Posterior cingulate gyrus (tissue), 11 donors: ENCODE measurements around the gene NVL.
"Not testable (repeated sequence)": the region's sequence is repeated elsewhere in the genome, so short reads cannot be mapped to it uniquely, and the experiment has no call there.

Experiments used
- DNase-seq, 10 donors: peaks; one replicate each; pipeline versions ENCODE4 v3.0.0 to v3.0.0-alpha.2; 2020 to 2021; ENCODE audit warnings: mixed read lengths in 3 of 10
- intact Hi-C: fragments of 100-400 bp; cut with DNase I; formaldehyde crosslinking; loops from one replicate; pipeline ENCODE4 v1.15.1; 2023

Gene NVL

DNA sequence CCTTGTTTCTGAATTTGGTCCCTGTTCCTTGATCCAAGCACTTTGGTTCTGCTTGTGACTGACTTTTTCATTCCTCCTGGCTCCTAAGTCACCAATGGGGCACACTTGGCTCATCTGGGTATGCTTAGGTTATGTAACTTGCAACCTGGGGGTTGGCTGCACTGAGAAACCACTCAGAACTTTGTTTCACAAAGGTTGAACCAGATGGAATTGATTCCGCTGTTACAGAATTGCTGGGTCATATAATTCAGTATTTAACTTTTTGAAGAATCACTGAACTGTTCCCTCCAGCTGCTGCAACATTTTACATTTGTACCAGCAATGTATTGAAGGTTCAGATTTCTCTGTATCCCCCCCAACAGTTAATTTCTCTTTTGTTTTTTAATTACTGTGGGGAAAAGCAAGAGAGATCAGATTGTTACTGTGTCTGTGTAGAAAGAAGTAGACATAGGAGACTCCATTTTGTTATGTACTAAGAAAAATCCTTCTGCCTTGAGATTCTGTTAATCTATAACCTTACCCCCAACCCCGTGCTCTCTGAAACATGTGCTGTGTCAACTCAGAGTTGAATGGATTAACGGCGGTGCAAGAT, 9.6 kb upstream of the NVL start:
- intact Hi-C loops, result no loop called here

DNA sequence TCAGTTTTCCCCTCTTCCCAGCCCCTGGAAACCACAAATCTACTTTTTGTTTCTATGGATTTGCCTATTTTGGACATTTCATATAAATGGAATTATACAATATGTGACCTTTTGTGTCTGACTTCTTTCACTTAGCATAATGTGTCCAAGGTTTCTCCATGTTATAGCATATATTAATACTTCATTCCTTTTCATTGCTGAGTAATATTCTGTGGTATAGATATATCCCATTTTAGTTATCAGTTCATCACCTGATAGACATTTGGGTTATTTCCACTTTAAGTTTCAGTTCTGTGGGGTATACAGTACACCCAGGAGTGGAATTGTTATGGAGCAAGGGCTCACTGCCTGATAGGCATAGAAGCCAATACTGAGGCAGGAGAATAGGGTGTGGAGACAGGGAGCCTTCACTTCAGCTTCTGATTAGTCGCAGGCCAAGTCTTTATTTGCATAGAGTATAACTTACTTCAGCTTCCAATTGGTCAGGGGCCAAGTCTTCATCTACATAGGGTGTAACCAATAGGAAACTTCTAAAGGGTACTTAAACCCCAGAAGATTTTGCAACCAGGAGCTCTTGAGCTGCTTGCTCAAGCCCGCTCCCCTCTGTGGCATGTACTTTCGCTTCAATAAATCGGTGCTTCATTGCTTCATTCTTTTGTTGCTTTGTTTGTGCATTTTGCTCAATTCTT, 8.3 kb upstream of the NVL start:
- no peak for DNase-seq
- intact Hi-C loops, result no loop called here

More for the DNA sequence above, 9.6 kb upstream of the NVL start:
- DNase-seq, result no peak

DNA sequence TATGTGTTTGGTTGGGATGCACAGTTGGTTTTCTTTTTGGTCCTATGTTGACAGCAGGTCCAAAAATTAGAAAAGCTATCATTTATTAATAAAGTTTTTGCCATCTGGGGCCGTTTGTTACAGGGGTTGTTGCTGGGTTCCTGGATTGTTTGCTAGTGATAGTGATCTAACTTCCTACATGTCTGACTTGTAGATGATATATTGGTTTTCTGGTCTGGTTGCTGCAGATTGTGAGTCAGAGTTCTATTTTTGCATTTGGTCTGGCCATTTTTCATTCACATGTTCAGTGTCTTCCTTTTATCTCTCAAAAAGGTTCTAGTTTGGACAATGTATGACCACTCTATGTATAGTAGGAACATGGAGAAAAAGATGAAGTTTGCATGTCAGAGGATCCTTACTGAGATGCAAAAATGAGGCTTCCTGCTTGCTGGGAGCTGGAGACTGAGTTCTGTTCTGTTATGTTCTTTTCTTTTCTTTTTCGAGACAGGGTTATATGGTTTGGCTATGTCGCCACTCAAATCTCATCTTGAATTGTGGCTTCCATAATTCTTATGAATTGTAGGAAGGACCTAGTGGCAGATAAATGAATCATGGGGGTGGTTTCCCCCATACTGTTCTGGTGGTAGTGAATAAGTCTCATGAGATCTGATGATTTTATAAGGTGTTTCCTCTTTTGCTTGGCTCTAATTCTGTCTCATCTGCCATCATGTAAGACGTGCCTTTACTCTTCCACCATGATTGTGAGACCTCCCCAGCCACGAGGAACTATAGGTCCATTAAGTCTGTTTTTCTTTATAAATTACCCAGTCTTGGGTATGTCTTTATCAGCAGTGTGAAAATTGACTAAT, 4.2 kb upstream of the NVL start:
- intact Hi-C loops, result loop anchor here (1.0 to 5.0 kb wide), 3 partner anchors 218 to 637 kb away; no protein-coding TSS in a partner anchor

DNA sequence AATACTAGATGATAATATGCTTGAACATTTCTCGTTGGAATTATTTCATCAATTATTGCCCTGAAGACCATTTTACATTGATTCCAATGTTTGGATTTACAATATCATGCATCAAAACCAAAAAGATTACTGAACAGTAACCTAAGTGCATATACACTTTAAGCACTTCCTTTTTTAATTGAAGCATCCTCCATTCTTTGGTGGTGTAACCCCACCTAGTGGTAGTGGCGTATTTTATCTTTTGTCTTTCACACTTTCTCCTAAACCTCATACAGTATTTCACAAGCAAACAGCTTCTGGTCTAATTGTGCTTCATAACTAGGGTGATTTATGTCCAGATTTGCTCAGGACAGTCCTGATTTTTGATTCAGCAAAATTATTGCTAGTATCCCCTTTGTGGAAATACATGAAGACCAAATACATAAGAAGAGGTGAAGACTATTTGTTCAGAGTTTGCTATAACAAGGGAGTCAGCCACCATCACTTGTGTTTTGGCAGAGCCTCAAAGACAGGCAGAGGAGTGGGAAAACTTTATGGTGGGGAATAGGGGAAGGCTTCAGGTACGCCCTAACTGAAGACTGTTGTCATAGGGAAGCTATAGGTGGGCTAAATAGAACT, 3.4 kb upstream of the NVL start:
- intact Hi-C loops, result loop anchor here (1.0 to 5.0 kb wide), 3 partner anchors 217 to 636 kb away; no protein-coding TSS in a partner anchor
- DNase-seq, result peak in 1 of 10 donors; percentile 19

More for the DNA sequence above, 4.2 kb upstream of the NVL start:
- no peak for DNase-seq

DNA sequence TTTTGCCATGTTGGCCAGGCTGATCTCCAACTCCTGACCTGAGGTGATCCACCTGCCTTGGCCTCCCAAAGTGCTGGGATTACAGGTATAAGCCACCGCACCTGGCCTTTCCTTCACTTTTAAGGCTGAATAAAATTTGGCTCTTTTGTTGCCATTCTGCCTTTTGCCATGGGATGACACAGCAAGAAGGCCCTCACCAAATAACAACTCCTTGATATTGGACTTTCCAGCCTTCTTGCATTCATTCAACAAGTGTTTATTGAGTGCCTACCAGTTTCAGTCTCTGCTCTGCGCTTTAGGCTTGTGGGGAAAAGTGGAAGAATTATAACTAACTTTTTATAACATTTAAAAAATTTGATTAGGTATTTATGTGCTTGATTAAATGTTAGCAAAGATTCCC, 1.9 kb upstream of the NVL start:
- no peak for DNase-seq
- intact Hi-C loops, result loop anchor here (2.0 to 5.0 kb wide), 4 partner anchors 25 to 635 kb away; partner anchors contain the start of genes CNIH4 and DEGS1

DNA sequence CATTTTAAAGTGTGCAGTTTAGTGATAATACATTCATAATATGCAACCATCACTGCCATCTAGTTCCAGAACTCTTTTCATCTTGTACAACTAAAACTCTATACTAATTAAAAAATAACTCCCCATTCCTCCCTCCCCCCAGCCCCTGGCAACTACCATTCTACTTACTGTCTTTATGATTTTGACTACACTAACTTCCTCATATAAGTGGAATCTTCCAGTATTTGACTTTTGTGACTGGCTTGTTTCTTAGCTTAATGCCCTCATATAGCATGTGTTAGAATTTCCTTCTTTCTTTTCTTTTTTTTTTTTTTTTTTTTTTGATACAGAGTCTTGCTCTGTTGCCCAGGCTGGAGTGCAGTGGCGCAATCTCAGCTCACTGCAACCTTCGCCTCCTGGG, 1.4 kb upstream of the NVL start:
- DNase-seq, result no peak
- intact Hi-C loops, result loop anchor here (2.0 to 5.0 kb wide), 4 partner anchors 25 to 634 kb away; partner anchors contain the start of genes CNIH4 and DEGS1

DNA sequence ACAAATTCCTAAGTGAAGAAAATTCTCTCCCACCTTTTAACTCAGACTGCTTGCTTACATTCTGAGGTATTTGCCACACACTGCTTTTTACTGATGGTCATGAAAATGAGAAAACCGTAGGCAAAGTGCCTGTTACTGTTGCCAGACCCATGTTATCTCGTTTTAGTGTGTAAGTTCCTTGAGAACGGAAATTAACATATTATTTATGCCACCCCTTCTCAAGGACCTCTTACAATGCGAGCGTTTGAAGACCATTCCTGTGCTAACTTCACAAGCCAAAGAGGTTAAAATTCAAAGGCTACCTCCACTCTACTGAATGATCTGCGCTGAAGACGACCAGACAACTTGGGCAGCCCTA, 509 bp downstream of the NVL start:
- DNase-seq, result no peak
- intact Hi-C loops, result no loop called here

DNA sequence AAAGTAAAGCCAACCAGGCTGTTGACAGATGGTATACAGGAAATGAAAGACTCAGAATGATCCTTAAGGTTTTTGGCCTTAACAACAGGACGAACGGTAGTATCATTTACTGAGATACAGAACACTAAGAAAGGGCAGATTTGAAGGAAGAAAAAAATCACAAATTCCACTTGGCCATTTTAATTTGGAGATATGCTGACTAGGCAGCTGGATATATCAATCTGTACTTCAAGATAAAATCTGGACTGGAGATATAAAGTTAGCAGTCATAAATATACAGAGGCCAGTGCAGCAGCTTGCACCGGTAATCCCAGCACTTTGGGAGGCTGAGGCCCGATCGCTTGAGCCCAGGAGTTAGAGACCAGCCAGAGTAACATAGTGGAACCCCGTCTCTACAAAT, 1.3 kb downstream of the NVL start:
- intact Hi-C loops, result no loop called here
- DNase-seq, result no peak

DNA sequence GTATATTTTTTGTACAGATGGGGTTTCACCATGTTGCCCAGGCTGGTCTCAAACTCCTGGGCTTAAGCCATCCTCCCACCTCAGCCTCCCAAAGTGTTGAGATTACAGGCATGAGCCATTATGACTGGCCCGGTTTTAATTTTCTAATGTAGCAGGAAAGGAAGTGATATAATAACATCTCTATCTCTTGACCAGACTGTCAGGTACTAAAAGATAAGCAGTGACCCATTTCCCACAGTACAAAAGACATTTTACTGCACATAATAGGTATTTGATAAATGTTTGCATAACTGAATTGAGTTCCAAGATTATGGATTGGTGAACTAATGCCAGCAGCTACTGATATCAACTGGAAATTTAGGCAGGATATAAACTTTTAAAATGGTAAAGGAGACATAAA, 4.0 kb downstream of the NVL start:
- no peak for DNase-seq
- intact Hi-C loops, result no loop called here

DNA sequence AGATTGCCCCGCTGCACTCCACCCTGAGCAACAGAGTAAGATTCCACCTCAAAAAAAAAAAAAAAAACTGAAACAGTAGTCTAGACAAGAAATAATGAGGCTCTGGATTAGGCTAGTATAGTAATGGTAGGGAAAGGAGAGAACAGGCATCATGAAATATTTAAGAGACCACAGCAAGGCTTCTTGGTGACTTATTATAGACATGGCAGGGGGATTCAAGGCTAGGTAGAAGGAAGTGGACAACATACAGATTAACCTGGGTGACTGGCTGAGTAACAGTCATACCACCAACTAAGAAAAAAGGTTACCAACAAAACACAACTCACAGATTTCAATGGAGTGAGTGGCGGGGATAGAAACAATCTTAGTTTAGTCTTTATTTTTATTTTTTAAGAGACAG, 8.3 kb downstream of the NVL start:
- intact Hi-C loops, result no loop called here
- no peak for DNase-seq

DNA sequence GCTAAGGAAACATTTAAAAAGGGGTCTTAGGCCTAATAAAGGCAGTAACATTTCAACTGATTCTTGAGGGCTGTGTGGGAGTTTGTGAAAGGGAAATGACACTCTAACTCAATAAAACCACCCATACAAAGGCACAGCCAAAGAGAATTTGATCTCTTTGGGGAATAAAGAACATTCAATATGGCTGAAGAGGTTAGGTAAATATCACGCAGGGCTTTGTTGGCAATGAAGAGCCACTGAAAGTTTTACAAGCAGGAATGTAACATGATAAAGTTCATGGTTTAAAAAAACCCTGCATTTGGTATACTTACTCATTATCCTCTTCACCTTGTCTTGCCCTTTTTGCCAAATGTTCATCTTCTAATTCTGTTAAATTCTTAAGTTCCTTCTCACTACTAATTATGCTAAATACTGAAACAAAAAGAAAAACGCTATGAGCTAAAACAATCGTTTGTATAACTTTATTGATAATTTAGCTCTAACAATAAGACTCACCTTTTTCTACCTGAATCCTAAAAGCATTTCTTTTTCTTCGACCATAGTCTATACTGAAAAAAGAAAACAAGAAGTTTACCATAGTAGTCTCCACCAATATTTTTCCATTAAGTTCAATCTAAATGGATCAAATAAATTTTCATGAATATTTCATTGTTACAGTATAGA, 12.5 kb downstream of the NVL start:
- intact Hi-C loops, result no loop called here
- no peak for DNase-seq

DNA sequence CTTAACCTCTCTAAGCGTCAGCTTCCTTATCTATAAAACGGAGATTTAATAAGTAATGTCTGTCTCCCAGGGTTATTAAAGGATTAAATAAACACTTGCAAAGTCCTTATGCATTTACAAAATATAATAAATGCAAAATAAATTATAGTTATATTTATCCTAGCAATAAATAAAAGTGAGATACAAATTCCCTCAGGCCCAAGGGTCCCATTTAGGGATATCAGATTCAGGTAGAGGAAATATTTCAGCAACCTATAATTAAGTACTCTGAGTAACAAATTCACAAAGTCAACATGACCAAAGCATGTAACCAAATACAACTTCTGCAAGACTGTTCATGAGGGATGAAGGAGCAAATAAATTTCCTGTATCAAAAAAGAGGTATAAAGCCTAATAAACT, 17.9 kb downstream of the NVL start:
- DNase-seq, result no peak
- intact Hi-C loops, result no loop called here

DNA sequence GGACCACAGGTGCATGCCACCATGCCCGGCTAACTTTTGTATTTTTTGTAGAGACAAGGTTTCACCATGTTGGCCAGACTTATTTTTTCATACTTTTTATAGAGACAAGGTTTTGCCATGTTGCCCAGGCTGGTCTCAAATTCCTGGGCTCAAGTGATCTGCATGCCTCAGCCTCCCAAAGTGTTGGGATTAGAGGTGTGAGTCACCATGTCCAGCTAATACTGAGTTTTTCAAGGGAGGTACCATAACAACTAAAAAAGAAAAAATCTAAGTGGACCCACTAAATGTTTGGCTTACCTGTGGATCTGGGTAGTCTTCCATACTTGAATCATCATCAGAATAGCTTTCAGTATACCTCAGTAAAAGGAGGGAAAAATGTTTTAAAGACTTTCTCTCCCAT, 18.5 kb downstream of the NVL start:
- intact Hi-C loops, result not testable (repeated sequence)

DNA sequence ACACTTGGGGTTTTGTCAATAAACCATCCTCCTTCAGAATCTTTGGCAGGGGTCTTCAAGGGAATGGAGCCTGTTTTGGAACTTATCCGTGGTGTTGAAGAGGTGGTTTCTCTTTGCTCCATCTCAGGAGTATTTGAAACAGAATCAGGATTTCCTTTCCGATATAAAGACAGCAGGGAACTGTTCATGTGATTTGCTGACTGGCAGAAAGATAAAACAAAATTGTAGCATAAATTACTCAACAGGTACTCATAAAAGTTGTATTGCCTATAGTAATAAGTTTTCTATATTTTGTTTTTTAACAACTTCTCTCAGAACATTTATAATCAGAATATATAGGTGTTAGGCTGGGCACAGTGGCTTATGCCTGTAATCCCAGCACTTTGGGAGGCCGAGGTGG, 21.9 kb downstream of the NVL start:
- DNase-seq, result no peak
- intact Hi-C loops, result no loop called here

More for the DNA sequence above, 18.5 kb downstream of the NVL start:
- DNase-seq, result not testable (repeated sequence)

DNA sequence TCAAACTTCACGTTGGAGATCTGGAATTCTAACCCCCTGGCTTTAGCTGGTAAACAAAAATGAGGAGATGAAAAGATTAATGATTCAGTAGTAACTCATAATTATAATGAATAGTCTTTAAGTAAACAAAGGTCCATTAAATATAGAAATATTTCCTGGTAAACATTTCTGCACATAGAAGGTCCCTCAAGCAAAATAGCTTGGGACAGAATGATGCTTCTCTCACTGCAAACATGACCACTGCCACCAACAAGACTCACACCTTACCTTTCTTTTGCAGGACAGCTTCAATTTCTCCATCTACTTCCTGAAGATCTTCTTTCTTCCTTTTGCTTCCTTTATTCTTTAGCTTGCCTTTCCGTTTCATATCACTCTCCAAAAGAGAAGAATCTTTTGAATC, 25.2 kb downstream of the NVL start:
- DNase-seq, result no peak
- intact Hi-C loops, result no loop called here

DNA sequence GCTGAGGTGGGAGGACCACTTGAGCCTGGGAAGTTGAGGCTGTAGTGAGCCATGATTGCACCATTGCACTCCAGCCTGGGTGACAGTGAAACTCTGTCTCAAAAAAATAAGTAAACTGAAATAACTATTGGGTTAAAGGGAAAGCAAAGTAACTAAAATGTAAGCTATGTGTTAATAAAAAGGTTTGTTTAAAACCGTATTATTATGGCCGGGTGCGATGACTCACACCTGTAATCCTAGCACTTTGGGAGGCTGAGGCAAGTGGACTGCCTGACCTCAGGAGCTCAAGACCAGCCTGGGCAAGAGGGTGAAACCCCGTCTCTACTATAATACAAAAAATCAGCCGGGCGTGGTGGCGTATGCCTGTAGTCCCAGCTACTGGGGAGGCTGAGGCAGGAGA, 27.0 kb downstream of the NVL start:
- intact Hi-C loops, result no loop called here

DNA sequence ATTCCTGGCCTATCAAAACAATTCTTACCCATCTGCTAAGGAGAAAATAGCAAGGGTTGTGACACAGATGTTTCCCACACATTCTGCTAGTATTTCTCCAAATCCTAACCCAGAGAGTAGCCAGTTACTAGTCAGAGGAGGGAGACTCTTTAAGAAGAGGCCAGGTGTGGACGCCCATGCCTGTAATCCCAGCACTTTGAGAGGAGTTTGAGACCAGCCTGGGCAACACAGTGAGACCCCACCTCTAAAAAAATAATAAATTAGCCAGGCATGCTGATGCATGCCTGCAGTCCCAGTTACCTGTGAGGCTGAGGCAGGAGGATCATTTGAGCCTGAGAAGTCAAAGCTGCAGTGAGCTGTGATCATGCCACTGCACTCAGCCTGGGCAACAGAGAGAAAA, 28.6 kb downstream of the NVL start:
- no peak for DNase-seq
- intact Hi-C loops, result no loop called here

More for the DNA sequence above, 27.0 kb downstream of the NVL start:
- DNase-seq, result no peak

DNA sequence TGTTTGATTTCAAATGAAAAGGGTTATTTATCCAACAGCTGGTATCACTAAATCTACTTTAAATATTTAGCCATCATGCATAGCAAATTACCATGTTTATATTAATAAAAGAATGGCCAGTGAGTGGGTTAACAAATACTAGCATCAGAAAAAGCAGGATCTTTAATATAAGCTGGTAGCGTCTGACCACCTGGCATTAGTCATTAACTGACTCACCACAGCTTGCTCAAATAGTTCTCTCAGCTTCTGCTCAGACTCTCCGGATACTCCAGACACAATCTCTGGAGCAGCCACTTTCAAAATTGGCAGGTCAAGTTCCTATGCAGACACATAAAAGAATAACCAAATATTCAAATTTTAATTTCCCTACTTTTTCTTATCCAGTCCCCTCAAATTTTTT, 29.6 kb downstream of the NVL start:
- intact Hi-C loops, result no loop called here
- no peak for DNase-seq

DNA sequence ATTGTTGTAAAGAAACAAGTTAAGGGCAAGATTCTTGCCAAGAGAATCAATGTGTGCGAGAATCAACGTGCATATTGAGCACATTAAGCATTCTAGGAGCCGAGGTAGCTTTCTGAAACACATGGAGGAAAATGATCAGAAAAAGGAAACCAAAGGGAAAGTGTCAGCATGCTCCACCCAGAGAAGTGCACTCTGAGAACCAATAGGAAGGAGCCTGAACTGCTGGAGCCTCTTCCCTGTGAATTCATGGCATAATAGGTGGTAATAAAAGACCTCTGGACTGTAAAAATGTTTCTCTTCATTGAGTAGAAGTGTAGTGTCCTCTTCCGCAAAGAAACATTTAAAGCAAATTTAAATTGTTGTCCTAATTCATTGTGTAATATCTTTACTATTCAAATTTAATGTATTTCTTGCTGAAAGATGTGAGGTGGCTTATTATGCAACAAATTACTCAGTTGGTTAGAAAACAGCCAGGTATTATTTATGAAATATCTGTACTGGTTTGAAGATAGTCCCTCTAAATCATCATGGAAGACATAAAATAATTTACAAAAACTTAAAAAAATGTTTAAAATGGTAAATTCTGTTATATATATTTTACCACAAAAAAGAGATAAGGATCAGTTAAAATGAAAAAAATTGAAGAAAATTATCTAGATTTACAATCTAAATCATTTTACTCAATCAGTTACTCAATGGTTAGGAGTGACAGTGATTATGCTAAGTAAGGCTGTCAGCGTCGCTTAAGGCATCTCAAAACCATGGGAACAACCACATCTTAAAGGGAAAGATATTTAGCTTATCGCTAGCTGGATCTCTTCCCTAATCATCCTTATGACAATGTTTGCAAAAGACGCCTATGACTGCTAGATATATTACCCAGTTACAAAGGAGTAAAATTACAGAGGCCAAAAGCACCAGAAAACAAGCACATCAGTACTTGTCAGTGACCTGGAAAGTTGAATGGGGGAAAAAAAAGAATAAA, 31.3 kb downstream of the NVL start:
- DNase-seq, result no peak
- intact Hi-C loops, result no loop called here
